ENCODE measurements around the gene S100A6.
"Not testable (repeated sequence)": the region's sequence is repeated elsewhere in the genome, so short reads cannot be mapped to it uniquely, and the experiment has no call there.

Gene S100A6

GRCh38 chr1:153565529-153566374 lies 30.0 kb upstream of the S100A6 start, which contains the start of gene S100A2:
Gene S100A2, minus strand, starts transcription at chr1:153565844. Its CDS starts 1,967 bp downstream, at chr1:153563877.
- peak in 2 of 3 donors; percentile 45 to 51 for DNase-seq (ENCODE audit: low read depth in 2 of 3, low spot score in 1 of 3)

GRCh38 chr1:153563991-153564390 lies 28.2 kb upstream of the S100A6 start:
- DNase-seq (ENCODE audit: low read depth in 2 of 3, low spot score in 1 of 3): no peak

DNA sequence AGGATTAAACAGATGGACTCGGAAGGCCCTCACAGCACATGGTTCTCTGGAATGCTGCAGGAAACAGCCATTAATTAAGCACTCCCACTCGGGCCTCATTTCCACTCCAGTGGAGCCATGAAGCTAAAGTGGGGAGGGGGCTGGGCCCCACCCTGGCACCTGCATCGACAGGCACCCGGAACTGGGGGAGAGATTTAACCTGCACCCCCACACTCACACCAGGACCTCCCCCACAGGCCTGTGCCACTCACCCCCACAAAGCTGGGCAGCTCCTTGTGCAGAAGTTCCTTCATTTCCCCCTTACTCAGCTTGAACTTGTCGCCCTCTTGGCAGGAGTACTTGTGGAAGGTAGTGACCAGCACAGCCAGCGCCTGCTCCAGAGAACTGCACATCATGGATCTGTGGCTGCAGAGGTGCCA lies 27.7 kb upstream of the S100A6 start:
- DNase-seq (ENCODE audit: low read depth in 2 of 3, low spot score in 1 of 3): no peak

- DNase-seq (ENCODE audit: low read depth in 2 of 3, low spot score in 1 of 3): not testable (repeated sequence)
Measured at GRCh38 chr1:153562021-153562420, 26.2 kb upstream of the S100A6 start.

DNA sequence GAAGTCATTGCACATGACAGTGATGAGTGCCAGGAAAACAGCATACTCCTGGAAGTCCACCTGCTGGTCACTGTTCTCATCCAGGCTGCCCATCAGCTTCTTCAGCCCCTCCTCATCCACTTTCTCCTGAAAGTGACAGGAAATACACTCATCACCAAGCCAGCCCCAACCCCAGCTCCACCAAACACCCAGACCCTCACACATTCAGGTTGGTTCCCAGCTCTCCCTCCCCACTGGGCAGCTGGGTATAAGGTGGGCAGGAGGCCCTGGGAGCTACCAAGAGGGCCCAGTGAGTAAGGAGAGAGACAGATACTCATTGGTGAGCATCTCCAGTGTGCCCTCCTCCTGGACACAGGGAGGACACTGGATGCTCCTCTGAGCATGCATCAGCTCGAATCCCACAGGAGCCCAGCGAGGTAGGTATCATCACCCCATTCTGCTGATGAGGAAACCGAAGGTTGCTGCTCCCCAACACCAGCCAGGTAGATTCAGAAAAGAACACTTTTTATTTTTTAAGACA lies 25.7 kb upstream of the S100A6 start:
- no peak for DNase-seq (ENCODE audit: low read depth in 2 of 3, low spot score in 1 of 3)

DNA sequence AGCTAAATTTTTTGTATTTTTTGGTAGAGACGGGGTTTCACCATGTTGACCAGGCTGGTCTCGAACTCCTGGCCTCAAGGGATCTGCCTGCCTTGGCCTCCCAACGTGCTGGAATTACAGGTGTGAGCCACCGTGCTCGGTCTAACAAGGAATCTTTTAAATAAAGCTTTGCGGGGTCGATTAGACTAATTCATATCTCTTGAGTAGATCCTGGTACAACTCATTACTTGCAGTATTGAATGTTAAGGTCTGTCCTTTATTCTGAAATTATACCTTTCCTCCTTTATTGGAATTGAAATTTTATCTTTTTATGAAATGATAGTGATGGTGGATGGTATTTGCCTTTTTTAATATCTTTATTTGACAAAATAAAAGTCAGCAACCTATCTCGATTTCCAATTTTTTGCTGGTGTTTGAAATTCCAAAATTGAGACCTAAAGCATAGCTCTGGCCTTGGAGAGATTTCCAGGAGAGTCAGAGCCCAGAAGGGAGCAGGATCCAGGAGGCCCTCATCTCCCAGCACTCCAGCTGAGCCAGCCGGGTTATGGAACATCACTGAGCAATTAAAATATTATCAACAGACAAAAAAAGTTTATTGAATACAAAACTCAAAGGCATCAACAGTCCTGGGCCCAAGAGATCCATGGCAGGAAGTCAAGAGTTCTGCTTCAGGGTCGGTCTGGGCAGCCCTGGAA lies 25.1 kb upstream of the S100A6 start:
- DNase-seq (ENCODE audit: low read depth in 2 of 3, low spot score in 1 of 3): no peak

DNA sequence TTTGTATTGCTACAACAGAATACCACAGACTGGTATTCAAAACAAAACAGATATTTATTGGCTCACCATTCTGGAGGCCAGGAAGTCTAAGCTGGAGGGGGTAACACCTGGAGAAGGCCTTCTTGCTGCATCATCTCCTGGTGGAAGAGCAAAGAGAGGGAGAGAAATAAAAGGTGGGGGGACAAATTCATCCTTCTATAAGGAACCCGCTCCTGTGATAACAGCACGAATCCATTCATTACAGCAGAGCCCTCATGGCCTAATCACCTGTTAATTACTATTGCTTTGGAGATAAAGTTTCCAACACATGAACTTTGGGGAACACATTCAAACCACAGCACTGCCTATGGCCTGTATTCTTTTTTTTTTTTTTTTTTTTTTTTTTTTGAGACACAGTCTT lies 24.4 kb upstream of the S100A6 start:
- DNase-seq (ENCODE audit: low read depth in 2 of 3, low spot score in 1 of 3): no peak

- no peak for DNase-seq (ENCODE audit: low read depth in 2 of 3, low spot score in 1 of 3)
Measured at GRCh38 chr1:153557877-153558276, 22.1 kb upstream of the S100A6 start.

DNA sequence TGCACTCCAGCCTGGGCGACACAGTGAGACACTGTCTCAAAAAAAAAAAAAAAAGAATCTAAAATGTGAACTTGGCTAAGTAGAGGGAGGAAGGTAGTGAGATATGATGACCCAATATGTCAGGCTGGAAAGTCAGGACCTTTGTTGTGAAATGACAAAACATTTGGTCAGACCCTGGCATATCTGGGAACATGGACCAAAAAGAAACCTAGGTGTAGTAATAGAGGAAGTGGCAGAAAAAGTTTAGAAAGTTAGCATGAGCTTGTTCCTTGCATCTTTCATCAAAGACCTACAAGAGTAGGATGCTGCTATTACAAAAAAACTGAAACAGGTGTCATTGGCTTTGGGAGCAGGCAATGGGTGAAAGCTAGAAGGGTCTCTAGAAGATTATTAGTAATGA lies 20.6 kb upstream of the S100A6 start:
- no peak for DNase-seq (ENCODE audit: low read depth in 2 of 3, low spot score in 1 of 3)

DNA sequence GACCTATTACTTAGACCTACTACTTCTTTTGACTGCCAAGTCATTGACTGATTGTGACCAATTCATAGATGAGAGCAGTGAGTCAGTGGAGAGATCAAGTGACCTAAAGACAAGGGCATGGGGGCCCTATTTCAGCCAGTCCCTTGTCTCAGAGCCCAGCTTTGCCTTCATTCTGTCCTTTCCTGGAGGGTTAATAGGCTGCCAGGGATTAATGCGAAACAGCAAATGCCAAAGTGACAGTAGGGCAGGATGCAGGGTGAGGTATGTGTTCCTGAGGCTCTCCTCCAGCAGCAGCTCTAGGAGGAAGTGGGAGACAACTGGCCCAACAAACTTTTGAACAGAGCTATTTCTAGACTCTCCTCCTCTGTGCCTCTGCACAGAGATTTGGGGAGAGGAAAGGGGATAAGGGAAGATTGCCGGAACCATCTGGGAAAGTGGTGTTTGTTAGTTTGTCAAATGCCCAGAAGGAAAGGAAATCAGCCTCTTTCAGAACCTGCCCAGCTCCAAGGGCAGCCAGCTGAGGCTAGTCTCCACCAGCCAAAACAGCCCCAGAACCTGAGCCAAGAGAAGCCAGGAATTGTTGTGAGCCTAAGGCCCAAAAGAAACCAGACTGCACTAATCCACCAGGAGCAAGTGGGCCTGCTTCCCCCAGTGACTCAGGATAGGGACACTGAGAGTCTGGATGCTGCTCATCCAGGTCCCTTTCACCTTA lies 18.2 kb upstream of the S100A6 start:
- no peak for DNase-seq (ENCODE audit: low read depth in 2 of 3, low spot score in 1 of 3)

GRCh38 chr1:153553096-153553495 lies 17.3 kb upstream of the S100A6 start:
- no peak for DNase-seq (ENCODE audit: low read depth in 2 of 3, low spot score in 1 of 3)

- no peak for DNase-seq (ENCODE audit: low read depth in 2 of 3, low spot score in 1 of 3)
Measured at GRCh38 chr1:153552335-153552734, 16.5 kb upstream of the S100A6 start.

DNA sequence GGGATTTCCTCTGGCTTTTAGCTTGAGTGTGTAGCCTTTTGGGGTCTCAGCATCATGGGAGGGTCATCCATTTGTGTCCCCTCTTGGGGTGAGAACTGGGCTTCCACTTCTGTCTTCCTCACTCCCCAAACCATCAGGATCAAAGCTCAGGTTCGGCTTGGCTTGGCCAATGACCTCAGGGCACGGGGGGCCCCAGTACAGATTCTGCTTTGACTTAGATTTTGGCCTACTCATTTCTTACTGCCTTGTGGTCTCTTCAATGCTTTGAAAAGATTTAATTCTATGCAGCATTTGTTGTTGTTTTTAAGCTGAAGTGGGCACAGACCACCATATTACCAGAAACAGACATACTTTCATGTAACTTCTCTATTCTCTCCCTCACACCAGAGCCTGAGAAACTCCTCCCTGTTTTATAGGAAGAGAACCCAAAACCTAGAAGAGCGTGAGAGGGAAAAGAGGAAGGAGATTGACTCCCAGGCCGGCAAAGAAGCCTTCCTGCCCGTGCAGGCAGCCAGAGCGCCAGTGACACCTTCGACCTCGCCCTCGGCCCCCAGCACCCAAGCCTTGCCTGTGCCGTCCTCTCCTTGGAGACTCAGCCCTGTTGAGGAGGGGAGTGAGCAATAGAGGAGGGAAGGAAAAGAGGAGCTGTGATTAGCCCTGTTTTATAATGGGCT lies 15.2 kb upstream of the S100A6 start:
- no peak for DNase-seq (ENCODE audit: low read depth in 2 of 3, low spot score in 1 of 3)

- DNase-seq (ENCODE audit: low read depth in 2 of 3, low spot score in 1 of 3): no peak
Measured at GRCh38 chr1:153550398-153550758, 14.6 kb upstream of the S100A6 start.

GRCh38 chr1:153549741-153550397 lies 14.1 kb upstream of the S100A6 start:
- no peak for DNase-seq (ENCODE audit: low read depth in 2 of 3, low spot score in 1 of 3)

DNA sequence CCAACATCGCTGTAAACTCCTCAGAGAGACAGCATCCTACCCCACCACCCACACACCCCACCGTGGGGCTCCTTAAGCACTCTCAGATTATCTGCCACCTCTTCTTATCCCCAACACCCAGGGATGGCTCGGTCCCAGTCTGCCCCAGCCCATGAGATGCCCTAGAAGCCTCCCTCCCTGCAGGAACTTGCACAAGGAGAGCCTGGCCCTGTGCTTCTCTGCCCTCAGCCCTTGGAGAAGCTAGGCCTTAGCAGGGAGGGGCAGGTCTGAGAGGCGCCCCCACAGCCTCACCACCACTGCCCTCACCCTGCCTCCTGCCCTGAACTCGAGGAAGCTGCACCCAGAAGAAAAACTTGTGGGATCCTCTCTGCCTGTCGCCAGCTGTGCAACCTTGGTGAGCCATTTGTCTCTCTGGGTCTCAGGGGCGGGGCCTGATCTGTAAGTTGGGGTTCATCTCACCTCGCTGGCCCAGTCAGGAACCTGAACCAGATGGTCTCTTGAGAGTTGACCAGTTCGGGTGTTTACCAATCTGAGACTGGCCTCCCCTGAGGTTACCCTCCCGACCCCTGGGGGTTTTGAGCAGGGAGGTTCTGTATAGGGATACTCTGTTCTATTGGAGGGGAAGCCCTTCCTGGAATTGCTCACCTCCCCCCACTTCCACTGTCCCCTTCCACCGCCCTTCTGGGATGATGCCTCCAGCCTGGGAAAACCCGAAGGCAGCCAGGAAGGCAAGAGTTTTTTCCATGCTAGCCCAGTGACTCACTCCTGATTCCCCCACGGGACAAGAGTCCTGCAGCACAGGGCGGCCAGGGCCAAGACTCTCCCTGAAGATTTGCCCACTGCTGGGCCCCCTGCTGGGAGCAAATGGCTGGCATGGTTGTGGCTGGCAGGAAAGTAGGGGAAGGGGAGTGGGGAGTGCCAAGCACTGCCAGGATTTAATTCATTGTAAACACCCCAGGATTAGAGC lies 13.2 kb upstream of the S100A6 start, which contains the start of gene S100A3:
Gene S100A3 (minus strand): TSS at position 537 of the 967 bp plus-strand sequence. CDS start 773 bp downstream, outside the sequence.
- DNase-seq (ENCODE audit: low read depth in 2 of 3, low spot score in 1 of 3): no peak

- no peak for DNase-seq (ENCODE audit: low read depth in 2 of 3, low spot score in 1 of 3)
Measured at GRCh38 chr1:153547560-153548551, 12.1 kb upstream of the S100A6 start.

Measured in stimulated activated CD4-positive, alpha-beta T cell treated with anti-CD3 and anti-CD28 coated beads, Interleukin-12 subunit alpha, Interleukin-12 subunit beta, amount 100 ng/mL, for 48 hours (primary cell).